ENCODE measurements around the gene ADAMTS12.

GRCh38 chr5:33538201-33538600 is 353.6 kb downstream of the ADAMTS12 start:
- no peak for TF ChIP-seq EZH2phosphoT487 (IDR thresholded peaks at IDR 0.05; ENCODE audit: borderline replicate concordance)
- no peak for TF ChIP-seq CTCF (IDR thresholded peaks at IDR 0.05 in 2 of 3, conservative IDR thresholded peaks at IDR 0.05 in 1 of 3; ENCODE audit: borderline replicate concordance in 1 of 3, insufficient read depth in 1 of 3, low read depth in 2 of 3, low read length in 2 of 3)

All from HCT116 (cell line).